Activated effector memory CD4-positive, alpha-beta T cell treated with Interleukin-2 at 50 U/mL for 16 hours (primary cell): ENCODE results near the gene HOXC9.

Source experiments
- DNase-seq: peaks from one replicate; pipeline ENCODE4 v3.0.0-alpha.2; 2020

Gene HOXC9

DNA sequence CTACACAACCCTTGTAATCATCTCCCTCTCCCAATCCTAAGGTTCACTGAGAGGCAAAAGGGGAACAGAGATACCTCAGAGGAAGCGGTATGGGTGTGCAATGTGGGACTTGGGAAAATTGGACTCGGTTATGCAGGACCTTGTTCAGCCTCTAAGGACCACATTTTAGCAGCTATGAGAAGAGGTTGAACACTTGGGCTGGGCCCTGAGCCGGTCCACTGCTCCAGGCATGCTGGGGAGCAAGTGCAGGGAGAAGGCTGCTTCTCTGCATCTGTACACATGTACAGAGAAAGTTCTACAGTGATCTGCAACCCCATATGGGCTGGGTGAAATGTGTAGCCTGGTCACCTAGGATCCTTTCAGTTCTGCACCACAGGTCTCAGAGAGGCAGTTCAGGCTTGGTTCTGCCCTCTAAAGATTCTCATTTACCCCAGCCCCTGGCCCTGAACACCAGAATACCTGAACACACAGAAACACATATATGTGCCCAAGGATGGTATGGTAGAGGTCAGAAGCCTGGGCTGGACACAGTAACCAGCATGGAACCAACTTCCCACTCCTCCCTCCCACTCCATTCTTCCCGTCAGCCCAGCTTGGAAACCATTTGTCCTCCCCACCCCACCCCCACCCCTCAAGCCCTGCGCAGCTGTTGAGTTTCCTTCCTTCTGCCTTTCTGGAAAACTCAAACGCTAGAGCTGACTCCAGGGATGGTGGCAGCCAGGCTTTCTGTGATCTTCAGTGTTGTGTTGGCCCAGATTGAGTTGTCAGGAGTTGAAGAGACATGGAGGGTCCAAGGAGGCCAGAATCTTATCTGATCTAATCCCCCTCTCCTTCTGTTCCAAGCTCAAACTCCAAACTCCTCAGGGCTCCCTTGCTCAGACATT lies 43.3 kb downstream of the HOXC9 start:
- no peak for DNase-seq

DNA sequence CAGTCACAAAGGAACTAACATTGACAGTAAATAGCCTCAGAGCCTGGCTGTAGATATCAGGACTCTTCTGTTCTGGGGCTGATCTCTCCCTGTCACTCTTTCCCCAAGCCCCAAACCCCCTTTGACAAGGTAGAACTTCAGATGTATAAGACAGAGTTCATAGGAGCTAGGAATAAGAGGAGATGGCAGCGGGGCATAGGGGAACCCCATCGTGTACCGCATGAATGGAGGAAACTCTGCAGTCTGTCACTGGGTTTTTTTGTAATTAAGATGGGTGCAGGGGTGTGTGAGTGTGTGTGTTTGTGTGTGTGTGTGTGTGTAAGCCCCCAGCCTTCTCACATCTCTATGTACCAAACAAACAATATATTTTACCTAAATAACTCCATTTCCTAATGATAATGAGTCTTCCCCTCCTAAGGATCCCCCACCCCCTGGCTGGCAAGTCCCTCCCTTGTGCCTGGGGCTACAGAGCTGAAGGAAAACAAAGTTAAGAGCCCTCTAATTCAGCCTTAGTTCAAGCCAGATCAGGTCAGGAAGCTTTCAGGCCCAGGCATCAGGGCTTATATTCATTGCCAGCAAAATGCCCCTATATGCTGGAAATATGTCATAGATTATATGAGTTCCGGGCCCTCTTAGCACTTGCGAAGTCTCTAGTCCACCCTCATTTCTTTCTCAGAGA lies 44.6 kb downstream of the HOXC9 start:
- no peak for DNase-seq

DNA sequence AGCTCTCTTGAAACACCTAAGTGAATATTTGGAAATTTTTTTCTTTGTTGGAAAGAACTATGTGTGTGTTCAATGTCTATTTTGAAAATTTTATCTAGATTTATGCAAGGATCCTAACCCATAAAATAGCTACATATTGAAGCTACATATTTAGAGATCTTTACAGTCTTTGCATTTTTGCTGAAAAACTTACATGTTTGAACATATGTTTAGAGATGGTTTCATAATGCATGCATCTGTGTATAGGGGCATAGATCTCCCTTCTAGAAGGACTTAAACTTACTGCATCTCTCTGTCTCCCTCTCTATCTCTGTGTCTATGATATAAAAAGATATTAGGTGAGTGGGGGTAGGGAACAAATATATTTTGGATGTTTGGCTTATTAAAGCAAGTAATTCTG lies 45.4 kb downstream of the HOXC9 start:
- DNase-seq, result no peak

DNA sequence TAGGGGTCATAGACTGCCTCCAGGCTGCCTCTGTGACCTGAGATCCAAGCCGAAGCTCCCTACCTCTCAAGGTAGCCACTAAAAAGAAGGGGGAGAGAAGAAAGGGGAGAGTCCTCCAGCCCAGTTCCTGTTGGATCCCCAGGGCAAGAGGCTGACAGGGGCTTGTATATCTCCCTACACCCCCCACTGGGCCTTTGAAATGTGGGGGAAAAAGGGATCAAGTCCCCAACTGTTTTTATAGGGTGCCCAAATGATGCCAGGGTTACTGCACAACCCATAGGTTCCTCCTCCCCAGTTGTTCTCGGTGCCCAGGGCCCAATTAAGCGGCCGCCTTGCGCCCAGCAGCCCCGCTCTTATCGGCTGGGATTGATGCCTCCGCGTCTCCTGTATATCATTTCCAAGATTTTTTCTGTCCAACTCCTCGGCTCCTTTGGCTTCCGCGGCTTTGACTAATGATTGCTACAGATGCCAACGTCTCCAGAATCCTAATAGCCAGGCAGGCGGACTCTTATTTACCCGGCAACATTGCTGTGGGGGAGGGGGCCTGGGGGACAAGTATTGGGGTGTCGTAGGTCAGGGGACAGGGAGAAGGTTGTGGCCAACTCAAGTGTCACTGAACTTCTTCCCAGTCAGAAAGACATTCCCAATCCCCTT lies 46.0 kb downstream of the HOXC9 start:
- DNase-seq, result no peak

DNA sequence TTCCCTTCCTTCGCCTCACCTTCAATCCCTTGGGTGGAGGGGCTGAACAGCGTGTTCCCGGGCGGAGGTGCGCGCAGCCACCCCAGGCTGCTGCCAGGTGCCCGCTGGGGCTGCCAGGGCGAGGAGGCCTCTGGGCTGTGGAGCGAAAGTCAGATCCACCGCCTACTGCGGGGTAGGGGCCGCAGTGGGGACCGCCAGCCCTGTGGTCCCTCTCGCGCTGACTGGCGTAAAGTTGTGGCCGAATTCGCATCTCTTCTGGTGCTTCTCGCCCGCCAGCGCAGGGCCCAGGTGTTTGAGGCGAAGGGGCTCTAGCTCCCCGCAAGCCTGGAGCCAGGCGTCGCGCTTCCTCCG lies 46.8 kb downstream of the HOXC9 start:
- DNase-seq, result no peak

DNA sequence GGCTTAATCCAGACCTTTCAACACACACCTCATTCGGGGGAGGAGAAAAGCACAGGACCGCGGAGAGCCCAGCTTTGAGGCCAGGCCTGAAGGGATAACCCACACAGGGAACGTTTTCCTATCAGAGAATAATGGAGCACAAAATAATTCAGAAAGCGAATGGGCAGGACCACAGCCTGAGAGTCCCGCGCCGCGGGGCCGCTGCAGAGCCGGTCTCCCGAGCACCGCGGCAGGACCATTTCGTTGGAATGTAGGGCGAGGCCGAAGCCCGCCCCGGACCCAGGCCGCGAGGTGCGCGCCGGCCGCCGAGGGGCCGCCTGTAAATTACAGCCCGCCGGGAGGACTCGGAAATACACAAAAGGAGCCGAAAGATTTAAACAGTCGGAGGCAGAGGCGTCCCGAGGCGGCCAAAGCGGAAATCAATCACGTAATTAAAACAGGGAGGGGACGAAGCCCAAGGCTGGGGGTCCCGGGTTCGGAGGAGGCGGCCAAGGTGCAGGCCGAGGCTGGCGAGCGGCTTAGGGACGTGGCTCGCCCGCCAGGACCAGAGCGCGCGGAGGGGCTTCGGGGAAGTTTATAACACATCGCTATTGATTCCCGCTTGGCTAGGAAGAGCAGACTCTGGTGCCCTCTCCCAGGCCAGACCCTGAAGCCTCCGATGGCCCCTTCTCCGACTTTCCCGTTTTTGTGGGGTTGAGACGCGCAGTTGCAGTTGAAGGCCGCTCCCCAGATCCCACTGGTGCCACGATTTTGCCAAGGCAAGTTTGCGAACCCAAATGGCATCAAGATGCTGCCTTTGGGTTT lies 47.4 kb downstream of the HOXC9 start:
- DNase-seq, result no peak

DNA sequence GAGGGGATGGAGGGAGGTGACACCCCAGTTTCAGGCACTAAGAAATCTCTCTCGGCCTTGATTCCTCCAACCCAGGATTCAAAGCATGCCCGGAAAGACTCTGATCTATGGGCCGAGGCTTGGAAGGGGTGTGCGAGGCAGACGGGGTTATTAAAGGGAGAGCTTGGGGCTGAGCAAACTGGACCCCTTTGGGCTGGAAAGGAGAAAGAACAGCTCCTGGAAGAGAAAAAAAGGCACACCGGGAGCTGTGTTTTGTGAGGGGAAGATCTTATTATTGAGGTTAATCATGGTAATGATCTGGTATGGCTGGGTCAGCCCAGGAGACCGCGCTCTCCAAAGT lies 48.0 kb downstream of the HOXC9 start:
- DNase-seq, result no peak

DNA sequence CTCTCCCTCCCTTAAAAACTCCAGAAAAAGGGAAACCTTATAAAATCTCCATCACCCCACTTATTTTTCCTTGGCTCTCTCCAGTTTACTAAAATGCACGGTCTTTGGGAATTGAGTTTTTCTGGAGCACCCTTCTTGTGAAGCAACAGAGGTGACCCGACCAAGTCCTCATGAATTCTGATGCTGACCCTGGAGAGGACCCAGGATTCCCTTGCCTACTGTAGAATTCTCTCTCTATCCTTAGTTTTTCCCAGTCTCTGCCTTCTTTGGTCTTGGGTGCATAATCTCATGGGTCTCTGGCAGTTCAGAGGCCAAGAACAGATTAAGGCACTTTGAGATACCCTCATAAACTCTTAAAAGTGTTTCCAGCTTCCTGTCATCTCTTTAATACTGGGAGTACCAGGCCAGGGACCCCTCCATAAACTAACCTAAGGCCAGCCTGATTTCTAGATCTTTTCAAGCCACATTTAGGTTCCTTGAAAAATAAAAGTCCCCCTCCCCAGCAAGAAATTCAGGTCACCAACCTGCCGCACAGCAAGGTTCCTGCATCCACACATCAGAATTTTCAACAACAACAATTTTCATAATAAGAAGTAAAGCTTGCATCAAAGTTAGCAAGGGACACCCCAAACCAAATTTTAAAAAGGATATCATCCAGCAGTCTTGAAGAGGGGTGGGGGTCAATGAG lies 48.6 kb downstream of the HOXC9 start:
- DNase-seq, result no peak

DNA sequence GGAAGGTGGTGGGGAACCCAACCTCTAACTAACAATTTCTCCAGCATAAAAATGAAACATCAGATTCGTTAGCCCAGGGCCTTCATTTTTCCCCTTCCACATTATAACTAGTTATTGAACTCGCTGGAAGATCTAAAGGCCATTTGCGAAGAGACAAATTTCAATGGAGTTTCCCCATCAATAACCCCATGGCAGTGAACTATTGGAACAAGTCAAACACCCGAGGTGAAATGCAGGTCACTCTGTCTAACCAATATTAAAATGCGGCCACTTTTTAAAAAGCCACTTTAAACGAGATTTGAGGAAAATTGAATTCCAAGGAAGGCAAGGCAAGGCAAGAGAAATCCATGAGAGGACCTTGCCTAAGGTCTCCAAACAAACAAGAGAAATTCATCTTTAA lies 49.1 kb downstream of the HOXC9 start:
- DNase-seq, result no peak

DNA sequence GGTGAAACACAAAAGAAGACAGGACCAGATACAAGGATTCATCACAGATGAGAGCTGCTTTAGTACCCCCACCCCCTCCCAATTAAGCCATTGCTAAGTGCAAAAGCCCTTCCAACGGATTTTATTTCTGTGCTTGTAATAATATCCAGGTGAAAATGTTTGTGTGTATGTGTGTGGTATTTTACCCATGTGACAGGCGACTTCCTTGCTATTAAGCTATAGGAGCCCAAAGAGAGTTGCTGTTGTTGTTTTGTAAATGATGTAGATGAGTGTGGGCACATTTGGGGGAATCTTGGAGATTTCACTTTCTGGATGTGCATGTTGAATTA lies 50.5 kb downstream of the HOXC9 start:
- DNase-seq, result no peak

DNA sequence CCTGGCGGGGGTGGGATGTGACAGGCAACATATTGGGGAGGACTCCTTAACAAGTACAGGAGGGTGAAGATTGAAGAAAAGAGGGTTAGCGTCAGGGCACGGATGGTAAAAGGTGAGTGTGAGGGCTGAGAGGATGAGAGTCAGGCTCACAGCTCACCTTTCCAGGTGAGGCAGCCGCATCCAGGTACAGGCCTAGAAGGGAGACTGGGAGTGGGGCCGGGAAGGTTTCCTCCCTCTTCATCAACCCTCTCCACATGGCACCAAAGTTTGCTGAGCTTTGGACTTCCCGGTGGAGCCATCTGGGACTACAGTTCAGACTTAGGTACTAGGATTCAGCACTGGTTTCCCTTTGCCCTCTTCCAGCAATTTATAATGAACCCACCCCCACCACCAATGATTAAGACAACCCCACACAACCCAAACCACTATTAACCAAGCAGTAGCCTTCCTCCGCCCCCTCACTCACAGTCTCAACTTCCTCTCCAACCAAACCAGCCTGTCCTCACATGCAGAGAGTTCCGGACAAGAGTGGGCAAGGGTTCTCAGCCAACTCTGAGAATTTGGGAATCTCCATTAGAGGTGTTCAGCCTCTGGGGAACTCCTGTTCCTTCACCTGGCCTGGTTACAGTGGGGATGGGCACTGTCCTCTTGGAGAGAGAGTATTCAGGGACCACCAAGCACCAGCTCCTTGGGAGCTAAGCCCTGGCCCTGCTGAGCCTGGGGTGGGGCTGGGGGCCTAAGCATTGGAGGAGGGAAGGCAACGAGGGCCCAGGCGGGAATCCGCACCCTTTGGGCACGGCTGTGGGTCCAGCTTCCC lies 51.3 kb downstream of the HOXC9 start:
- DNase-seq, result no peak

DNA sequence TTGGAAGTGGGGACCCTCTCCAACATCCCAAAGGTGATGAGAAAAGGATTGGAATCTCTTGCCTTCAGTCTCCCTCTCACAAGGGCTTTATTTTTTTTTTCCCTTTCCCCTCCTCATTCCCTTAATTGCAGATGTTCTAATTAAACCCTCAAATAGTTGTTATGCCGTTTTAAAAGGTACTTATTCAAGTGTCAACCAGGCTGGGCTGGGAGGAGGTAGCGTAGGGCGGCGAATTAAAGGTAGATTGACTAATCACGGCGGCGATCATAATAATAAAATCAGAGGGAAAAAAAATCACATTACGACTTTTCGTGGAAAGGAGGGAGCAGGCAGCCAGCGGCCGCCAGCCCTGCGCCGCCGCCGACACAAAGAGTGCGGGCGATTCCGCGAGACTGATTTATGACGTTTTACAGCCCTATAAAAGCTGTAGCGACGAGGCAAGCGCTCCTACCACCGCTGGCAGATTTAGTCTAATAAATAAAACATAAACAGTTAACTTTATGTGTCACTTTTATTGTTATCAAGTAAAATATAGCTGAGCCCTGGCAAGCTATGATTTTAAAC lies 52.0 kb downstream of the HOXC9 start:
- no peak for DNase-seq

DNA sequence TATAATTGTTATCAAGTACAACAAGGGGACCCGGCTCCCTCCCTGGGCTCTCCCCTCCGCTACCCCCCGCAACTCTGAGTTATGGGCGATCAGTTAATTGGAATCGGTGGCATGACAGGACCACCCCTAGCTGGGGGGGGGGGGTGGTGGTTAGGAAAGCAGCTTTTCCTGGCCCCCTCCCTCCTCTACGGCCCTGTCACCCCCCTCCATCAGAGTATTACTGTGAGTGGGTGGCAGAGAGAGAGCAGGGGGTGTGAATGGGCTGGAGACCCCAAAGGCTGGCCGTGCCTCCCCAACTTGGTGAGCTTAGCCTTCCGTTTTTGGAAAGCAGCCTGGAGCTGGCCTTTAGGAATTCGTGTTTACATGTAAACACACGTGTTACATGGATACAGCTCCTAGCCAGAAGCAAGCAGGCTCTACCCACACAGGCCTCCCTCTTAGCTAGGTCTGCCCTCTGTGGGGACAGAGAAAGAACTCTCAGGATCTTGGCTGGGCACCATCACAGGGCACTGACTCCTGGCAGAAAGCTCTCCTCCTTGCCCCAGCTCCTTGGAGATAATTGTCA lies 52.6 kb downstream of the HOXC9 start:
- no peak for DNase-seq
